Measurements from ENCODE around the gene SLC37A4.
"Not testable (repeated sequence)": the region's sequence is repeated elsewhere in the genome, so short reads cannot be mapped to it uniquely, and the experiment has no call there.

Gene SLC37A4

GRCh38 chr11:119041821-119042514 is 11.3 kb upstream of the SLC37A4 start:
- no peak for DNase-seq (ENCODE audit: low read depth in 2 of 2)

- DNase-seq (ENCODE audit: low read depth in 2 of 2): not testable (repeated sequence)
These were observed 8.8 kb upstream of the SLC37A4 start for GRCh38 chr11:119039471-119039870.

- no peak for DNase-seq (ENCODE audit: low read depth in 2 of 2)
These were observed 8.2 kb upstream of the SLC37A4 start for GRCh38 chr11:119038884-119039283.

GRCh38 chr11:119034813-119035212 is 4.1 kb upstream of the SLC37A4 start:
- DNase-seq (ENCODE audit: low read depth in 2 of 2): no peak

GRCh38 chr11:119033421-119033820 is 2.7 kb upstream of the SLC37A4 start:
- not testable (repeated sequence) for DNase-seq (ENCODE audit: low read depth in 2 of 2)

- DNase-seq (ENCODE audit: low read depth in 2 of 2): no peak
These were observed 1.2 kb upstream of the SLC37A4 start for GRCh38 chr11:119031912-119032280.

GRCh38 chr11:119030029-119030328 is 698 bp downstream of the SLC37A4 start:
- no peak for DNase-seq (ENCODE audit: low read depth in 2 of 2)

GRCh38 chr11:119029340-119030028 is 1.2 kb downstream of the SLC37A4 start:
- DNase-seq (ENCODE audit: low read depth in 2 of 2): no peak

GRCh38 chr11:119029069-119029339 is 1.7 kb downstream of the SLC37A4 start:
- no peak for DNase-seq (ENCODE audit: low read depth in 2 of 2)

- no peak for DNase-seq (ENCODE audit: low read depth in 2 of 2)
These were observed 2.2 kb downstream of the SLC37A4 start for GRCh38 chr11:119028346-119029068.

- no peak for DNase-seq (ENCODE audit: low read depth in 2 of 2)
These were observed 2.9 kb downstream of the SLC37A4 start for GRCh38 chr11:119027561-119028345.

- DNase-seq (ENCODE audit: low read depth in 2 of 2): no peak
These were observed 3.7 kb downstream of the SLC37A4 start for GRCh38 chr11:119026970-119027369.

GRCh38 chr11:119025978-119026766 is 4.5 kb downstream of the SLC37A4 start:
- no peak for DNase-seq (ENCODE audit: low read depth in 2 of 2)

- DNase-seq (ENCODE audit: low read depth in 2 of 2): no peak
These were observed 5.1 kb downstream of the SLC37A4 start for GRCh38 chr11:119025541-119025940.

GRCh38 chr11:119025099-119025473 is 5.6 kb downstream of the SLC37A4 start:
- DNase-seq (ENCODE audit: low read depth in 2 of 2): no peak

- DNase-seq (ENCODE audit: low read depth in 2 of 2): no peak
These were observed 6.1 kb downstream of the SLC37A4 start for GRCh38 chr11:119024430-119025098.

GRCh38 chr11:119023741-119024140 is 6.9 kb downstream of the SLC37A4 start:
- DNase-seq (ENCODE audit: low read depth in 2 of 2): no peak

GRCh38 chr11:119021631-119022030 is 9.0 kb downstream of the SLC37A4 start:
- no peak for DNase-seq (ENCODE audit: low read depth in 2 of 2)

GRCh38 chr11:119019996-119020395 is 10.7 kb downstream of the SLC37A4 start:
- DNase-seq (ENCODE audit: low read depth in 2 of 2): no peak

GRCh38 chr11:119018074-119018938 is 12.4 kb downstream of the SLC37A4 start, which contains the start of the genes RPS25 and TRAPPC4:
Gene RPS25 (minus strand): TSS chr11:119018343. CDS start chr11:119018284, 59 bp downstream.
Gene TRAPPC4 (plus strand): TSS chr11:119018766. CDS start chr11:119018796, 30 bp downstream.
- peak; percentile 88 to 89 for DNase-seq (ENCODE audit: low read depth in 2 of 2)

Data from fibroblast of skin of left quadriceps (primary cell).